HG02981 (cell line): ENCODE measurements around the gene ZDHHC5.
"Not testable (repeated sequence)": the region's sequence is repeated elsewhere in the genome, so short reads cannot be mapped to it uniquely, and the experiment has no call there.

ENCODE experiments used
- ATAC-seq: cut with Tn5 transposase; IDR thresholded peaks from one replicate; pipeline ENCODE4 v1.9.1; 2021; ENCODE audit warnings: mild to moderate bottlenecking, moderate library complexity; ENCODE audit not compliant: unreplicated experiment

The ZDHHC5 gene

DNA sequence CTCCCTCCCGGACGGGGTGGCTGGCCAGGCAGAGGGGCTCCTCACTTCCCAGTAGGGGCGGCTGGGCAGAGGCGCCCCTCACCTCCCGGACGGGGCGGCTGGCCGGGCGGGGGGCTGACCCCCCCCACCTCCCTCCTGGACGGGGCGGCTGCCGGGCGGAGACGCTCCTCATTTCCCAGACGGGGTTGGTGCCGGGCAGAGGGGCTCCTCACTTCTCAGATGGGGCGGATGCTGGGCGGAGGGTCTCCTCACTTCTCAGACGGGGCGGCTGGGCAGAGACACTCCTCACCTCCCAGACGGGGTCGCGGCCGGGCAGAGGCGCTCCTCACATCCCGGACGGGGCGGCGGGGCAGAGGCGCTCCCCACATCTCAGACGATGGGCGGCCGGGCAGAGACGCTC is 48.8 kb downstream of the ZDHHC5 start:
- not testable (repeated sequence) for ATAC-seq

DNA sequence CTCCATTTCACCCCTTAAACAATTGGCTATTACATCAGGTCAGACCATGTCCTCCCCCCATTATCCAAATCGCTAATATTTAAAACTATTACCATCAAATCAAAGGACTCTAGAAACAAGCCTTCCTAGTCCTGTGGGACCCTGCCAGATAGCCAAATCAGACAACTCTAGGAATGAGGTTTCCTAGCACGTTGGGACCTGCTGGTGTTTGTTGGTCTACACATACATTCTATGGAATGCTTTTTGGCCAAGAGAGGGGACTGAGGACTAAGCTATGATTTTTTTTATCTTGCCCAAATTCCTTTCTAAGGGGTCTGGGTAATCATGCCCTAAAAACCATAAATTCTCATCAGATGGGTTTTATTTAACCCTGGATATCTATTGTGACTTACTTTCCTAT is 59.3 kb downstream of the ZDHHC5 start:
- ATAC-seq = no peak

DNA sequence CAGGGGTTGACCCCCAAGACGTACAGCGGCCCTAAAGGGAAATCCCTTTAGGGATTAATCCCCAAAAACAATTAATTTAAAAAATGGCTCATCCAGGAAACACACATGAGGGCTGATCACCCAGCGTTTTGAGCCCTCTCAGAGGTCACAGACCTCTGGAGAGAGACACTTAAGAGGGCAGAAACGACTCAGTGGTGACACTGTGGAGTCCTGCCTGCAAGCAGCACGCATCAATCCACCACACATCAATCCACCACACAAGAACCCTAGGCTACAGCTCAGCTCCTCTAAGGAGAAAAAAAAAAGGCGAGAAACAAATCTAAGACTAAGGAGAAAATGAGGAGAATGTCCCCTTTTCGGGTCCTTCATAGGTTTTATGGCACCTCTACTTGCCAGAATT is 60.9 kb downstream of the ZDHHC5 start:
- no peak for ATAC-seq

DNA sequence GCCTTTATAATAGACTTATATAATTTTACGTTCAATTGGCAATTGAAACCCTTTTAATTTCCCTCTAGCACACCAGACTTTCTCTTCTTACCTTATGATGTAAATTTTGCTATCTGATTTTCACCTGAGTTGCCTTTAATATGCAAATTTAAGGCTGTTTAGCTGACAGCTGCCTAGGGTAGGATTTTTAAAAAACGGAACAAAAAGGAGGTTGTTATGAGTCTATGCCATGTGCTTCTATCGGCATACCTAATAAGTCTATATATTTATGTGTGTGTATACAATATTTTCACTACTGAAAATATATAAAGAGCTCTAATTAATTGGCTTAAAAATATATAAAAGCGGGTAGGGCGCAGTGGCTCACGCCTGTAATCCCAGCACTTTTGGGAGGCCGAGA is 61.6 kb downstream of the ZDHHC5 start:
- ATAC-seq = no peak

DNA sequence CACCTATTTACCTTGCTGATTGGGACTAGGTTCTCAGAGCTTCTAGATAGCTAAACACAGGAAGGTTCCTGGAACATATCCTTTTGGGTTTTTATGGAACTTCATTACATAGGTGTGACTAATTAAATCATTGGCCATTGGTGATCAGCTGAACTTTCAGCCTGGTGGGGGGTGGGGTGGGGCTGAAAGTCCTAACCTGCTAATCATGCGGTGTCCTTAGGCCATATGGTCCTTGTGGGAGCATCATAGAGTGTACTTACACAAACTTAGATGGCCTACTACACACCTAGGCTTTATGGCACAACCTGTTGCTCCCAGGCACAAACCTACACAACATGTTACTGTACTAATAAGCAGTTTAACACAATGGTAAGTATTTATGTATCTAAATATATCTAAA is 64.7 kb downstream of the ZDHHC5 start:
- no peak for ATAC-seq

DNA sequence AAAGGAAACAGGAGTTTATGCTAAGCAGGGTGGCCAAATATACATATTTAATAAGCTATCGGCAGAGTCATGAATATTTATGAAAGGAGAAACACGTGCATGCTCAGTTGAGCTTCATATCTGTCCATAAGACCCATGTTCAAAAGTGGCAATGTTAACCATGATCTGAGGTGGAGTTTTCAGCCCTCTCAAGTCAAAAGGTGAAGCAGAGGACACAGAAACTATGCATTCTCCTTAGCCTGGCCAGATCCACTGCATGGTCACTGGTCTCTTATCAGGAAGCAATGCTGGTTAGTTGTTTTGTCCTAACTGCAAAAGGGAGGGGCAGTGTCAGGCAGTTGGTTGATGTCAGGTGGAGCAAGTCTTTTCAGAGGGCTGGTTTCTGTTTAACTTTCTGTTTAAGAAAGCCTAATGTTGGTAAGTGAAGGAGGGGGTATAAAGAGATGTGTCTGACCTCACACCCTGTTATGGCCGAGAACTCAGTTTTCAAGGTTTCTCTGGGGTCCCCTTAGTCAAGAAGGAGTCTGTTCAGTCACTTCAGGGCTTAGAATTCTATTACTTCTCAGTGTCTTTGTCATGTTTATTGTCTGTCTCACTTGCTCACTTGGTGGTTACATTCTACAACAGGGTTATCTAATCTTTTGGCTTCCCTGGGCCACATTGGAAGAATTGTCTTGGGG is 67.8 kb downstream of the ZDHHC5 start:
- no peak for ATAC-seq

DNA sequence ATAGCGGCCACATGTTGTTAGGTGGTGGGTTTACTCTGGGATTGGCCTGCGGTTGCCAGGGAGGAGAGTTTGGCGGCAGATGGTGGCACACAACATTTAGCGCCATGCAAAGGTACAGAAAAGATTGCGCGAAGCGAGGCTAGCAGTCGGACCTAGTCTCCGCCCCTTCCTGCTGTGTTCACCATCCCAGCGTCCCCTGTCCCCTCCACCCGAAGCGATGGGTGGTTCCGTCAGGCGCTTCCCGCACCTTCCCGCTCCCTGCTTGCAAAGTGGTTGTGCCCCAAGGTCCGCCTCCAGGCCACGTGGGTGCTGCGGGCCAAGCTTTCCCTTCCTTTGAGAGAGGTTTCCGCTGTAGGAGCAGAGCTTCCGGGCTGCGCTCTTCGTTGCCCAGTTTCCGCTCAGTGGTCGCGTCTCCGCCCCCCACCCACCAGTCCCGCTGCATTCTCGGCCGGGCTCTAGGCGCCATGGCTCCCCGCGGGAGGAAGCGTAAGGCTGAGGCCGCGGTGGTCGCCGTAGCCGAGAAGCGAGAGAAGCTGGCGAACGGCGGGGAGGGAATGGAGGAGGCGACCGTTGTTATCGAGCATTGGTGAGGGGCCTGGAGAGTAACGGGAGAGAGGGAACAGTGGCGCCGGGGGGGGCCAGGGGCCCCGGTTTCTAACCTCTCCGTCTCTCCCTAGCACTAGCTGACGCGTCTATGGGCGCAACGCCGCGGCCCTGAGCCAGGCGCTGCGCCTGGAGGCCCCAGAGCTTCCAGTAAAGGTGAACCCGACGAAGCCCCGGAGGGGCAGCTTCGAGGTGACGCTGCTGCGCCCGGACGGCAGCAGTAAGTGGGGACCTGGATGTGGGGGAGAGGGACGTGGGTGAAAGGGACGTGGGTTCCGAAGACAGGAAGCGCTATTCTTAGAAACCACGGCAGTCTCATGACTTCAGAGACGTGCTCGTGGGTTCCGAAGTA is 73.5 kb downstream of the ZDHHC5 start, which contains the start of gene SELENOH:
Gene SELENOH, plus strand, starts transcription at position 360 of the 955 bp plus-strand sequence. Its CDS starts 105 bp downstream, at position 465.
- peak; percentile 92 for ATAC-seq

DNA sequence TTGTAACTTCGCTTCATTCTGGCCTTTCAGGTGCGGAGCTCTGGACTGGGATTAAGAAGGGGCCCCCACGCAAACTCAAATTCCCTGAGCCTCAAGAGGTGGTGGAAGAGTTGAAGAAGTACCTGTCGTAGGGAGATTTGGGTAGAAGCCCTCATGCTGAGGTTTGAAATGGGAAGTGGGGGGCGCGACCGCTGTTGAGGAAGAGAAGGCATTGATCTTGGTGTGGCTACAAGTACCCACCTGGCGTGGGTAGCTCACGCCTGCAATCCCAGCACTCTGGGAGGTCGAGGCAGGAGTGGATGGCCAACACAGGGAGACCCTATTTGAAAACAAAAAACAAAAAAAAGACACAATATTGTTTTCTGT is 74.2 kb downstream of the ZDHHC5 start:
- no peak for ATAC-seq

DNA sequence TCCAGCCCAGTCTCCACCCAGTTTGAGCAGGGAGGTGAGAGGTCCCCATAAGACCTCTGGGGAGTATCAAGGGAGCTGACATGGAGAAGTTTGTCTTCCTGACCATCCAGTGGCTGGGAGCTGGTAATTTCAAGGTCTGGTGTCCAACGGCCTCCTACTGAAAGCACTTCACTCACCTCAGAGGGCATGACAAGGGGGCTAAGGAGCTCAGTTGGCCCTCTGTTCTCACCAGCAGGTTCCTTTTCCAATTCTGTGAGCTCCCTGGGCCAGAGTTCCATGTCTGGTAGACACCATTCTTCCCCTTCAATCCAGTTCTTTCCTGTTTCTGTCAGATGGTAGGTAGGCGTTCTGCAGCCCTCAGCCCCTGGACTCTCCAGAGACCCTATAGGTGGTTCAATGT is 76.4 kb downstream of the ZDHHC5 start:
- no peak for ATAC-seq

DNA sequence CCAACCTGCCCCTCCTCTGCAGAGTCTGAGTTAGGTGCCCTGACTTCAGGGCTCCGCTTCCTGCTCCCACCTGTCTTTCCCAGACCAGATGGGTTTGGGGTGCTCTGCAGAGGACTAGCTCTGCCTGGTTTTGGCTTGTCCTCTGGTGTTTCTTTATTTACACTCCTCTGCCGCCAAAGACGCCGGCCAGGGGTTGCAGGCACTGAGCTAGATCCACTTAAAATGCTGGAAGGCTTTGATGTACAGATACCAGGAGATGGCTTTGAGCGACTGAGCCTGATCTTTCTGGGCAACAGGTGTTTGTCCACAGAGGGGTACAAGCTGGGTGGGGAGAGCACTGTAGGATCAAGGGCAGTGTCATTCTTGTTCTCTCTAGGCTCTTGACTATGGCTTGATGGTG is 77.3 kb downstream of the ZDHHC5 start:
- no peak for ATAC-seq

DNA sequence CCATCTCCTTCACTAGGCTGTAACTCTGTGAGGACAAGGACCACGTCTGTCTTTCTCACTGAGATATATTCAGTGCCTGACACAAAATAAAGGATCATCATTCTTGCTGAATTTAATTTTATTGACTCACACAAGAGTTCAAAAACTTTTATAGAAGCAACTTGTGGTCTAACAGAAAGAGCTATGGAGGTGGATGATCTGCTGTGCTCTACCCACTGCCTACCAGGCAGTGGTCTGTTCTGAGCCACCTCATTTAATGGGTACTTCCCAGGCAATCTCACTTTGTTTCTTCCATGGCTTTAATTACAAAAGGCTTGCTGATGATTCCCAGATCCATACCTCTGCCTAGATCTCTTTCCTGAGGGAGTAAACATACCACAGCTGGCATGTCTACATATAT is 79.0 kb downstream of the ZDHHC5 start:
- ATAC-seq = no peak
